HepG2 (cell line): ENCODE measurements around the gene HLCS. TPM values are rescaled to one million over a fixed set of nuclear protein-coding genes. Genes with fewer than 3 reads are reported as not detected.

Experiments
- HBP1 ChIP-seq: IDR thresholded peaks from 2 replicates; pipeline ENCODE4 v1.6.1; 2016; ENCODE audit warnings: low read depth, control low read depth
- MAFG ChIP-seq: sonication (generic); formaldehyde crosslinking; IDR thresholded peaks from 2 replicates; pipeline ENCODE4 v1.5.1; 2020; ENCODE audit warnings: mild to moderate bottlenecking, missing genetic modification reagents
- MTA1 ChIP-seq: sonication (generic); formaldehyde crosslinking; IDR thresholded peaks from 2 replicates; pipeline ENCODE4 v1.4.0; 2020; ENCODE audit warnings: missing genetic modification reagents, mild to moderate bottlenecking, borderline replicate concordance
- POLR2G ChIP-seq: fragments of 200-400 bp; formaldehyde crosslinking; IDR thresholded peaks from 2 replicates; pipeline ENCODE4 v1.6.1; 2018; ENCODE audit warnings: mild to moderate bottlenecking, low read depth, low read length, moderate library complexity
- RAD21 ChIP-seq: fragments of 450-650 bp; formaldehyde crosslinking; IDR thresholded peaks from 2 replicates; pipeline ENCODE4 v1.5.0; 2020; ENCODE audit warnings: mild to moderate bottlenecking
- TOPORS ChIP-seq: sonication (generic); formaldehyde crosslinking; IDR thresholded peaks from 2 replicates; pipeline ENCODE4 v1.8.0; 2023; ENCODE audit warnings: mild to moderate bottlenecking, missing genetic modification reagents
- ZFP62 ChIP-seq: sonication (generic); formaldehyde crosslinking; IDR thresholded peaks from 2 replicates; pipeline ENCODE4 v1.4.0; 2020; ENCODE audit warnings: missing genetic modification reagents
- ZFX ChIP-seq: sonication (generic); formaldehyde crosslinking; IDR thresholded peaks from 2 replicates; pipeline ENCODE4 v1.4.0; 2020; ENCODE audit warnings: mild to moderate bottlenecking, low read depth, missing genetic modification reagents, moderate library complexity
- ZHX2 ChIP-seq, 2 experiments: sonication (generic) in 1 of 2; formaldehyde crosslinking in 1 of 2; IDR thresholded peaks; 2 replicates each; pipeline versions ENCODE4 v1.6.1 to v1.9.0; 2014 to 2022; ENCODE audit warnings: antibody characterized with exemption in 1 of 2, borderline replicate concordance in 1 of 2, inconsistent platforms in 1 of 2, low read depth in 1 of 2, missing genetic modification reagents in 1 of 2
- ZNF263 ChIP-seq: sonication (generic); formaldehyde crosslinking; IDR thresholded peaks from 2 replicates; pipeline ENCODE4 v1.4.0; 2020; ENCODE audit warnings: missing genetic modification reagents
- ZNF33A ChIP-seq: sonication (generic); formaldehyde crosslinking; IDR thresholded peaks from 2 replicates; pipeline ENCODE4 v1.5.1; 2020; ENCODE audit warnings: missing genetic modification reagents, mild to moderate bottlenecking, moderate library complexity, borderline replicate concordance
- ZNF576 ChIP-seq: sonication (generic); formaldehyde crosslinking; IDR thresholded peaks from 2 replicates; pipeline ENCODE4 v1.4.0; 2020; ENCODE audit warnings: mild to moderate bottlenecking, missing genetic modification reagents
- polyA plus RNA-seq, 8 experiments: library from polyadenylated mRNA; depleted of rRNA in 3 of 8; stranded (reverse) in 7 of 8; unstranded in 1 of 8; fragments of >200 nt; fragmentation: Illumina TruSeq in 4 of 8; extraction: Trizol in 4 of 8; gene quantifications; 2 replicates each; pipeline versions ENCODE4 v1.2.1 to v1.2.3, GENCODE V29; 2011 to 2016; ENCODE audit warnings: low read depth in 4 of 8, missing spikeins in 1 of 8, mixed read lengths in 1 of 8; ENCODE audit not compliant: insufficient read depth in 1 of 8
- total RNA-seq, 5 experiments: library from RNA; depleted of rRNA; stranded (reverse); fragments of >200 nt; fragmentation: Illumina TruSeq; extraction: Trizol; gene quantifications; 2 replicates each; pipeline ENCODE4 v1.2.3, GENCODE V29; 2016; ENCODE audit warnings: low read depth in 1 of 5
- TF ChIP-seq, protein P1 (sequence below): sonication (generic); formaldehyde crosslinking; IDR thresholded peaks from 2 replicates; pipeline ENCODE4 v1.4.0; 2020; ENCODE audit warnings: missing genetic modification reagents
- TF ChIP-seq, protein P2 (sequence below): sonication (generic); formaldehyde crosslinking; IDR thresholded peaks from 2 replicates; pipeline ENCODE4 v1.5.0; 2020; ENCODE audit warnings: mild to moderate bottlenecking, low read depth, missing genetic modification reagents, borderline replicate concordance

Gene HLCS
- total and polyA plus RNA-seq, 2 of the 13 experiments (the other 11 are each of a cell fraction or from before 2014, with no cell fraction given), result 7.9 to 12.3 TPM

DNA sequence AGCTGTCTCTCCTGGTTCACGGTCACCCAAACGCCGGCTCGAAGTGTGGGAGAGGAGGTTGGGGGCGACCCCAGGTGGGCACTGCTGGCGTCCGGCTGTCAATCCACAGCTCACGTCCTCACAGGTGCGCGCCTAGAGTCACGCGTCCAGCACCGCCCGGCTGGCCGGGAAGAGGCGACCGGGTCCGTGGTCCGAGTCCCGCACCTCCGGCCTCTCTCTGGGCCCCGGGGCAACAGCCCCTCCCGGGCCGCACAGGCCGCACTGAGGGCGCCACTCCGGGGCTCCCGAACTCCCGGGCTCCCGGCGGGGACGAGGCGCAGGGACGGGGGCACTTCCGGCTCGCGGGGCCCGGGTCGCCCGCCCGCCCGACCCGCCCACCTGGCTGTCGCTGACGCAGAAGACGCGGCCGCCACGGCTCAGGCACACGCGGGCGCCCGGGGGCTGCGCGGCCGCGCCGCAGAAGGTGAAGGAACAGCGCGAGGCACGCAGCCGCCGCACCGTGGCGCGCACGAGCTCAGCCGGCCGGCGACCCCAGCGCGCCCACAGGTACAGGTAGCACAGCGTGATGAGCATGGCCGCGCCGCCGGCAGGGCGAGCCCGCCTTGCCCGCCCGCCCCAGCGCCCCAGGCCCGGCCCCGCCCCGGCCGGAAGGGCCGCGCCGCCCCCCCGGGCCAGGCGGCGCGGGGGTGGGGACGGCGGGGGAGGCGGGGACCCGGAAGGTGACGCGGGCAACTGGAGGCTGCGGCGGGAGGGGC is at the start of gene HLCS (continued):
- TF ChIP-seq ZHX2 (IDR thresholded peaks at IDR 0.05; ENCODE audit: low read depth), result no peak
- TF ChIP-seq ZHX2 (CRISPR knock-in tag; IDR thresholded peaks at IDR 0.05; ENCODE audit: borderline replicate concordance), result no peak
- no peak for TF ChIP-seq ZNF33A (CRISPR knock-in tag)
- TF ChIP-seq POLR2G, result peak; percentile 76
- no peak for TF ChIP-seq ZFP62 (CRISPR knock-in tag)
- TF ChIP-seq, protein P1, sequence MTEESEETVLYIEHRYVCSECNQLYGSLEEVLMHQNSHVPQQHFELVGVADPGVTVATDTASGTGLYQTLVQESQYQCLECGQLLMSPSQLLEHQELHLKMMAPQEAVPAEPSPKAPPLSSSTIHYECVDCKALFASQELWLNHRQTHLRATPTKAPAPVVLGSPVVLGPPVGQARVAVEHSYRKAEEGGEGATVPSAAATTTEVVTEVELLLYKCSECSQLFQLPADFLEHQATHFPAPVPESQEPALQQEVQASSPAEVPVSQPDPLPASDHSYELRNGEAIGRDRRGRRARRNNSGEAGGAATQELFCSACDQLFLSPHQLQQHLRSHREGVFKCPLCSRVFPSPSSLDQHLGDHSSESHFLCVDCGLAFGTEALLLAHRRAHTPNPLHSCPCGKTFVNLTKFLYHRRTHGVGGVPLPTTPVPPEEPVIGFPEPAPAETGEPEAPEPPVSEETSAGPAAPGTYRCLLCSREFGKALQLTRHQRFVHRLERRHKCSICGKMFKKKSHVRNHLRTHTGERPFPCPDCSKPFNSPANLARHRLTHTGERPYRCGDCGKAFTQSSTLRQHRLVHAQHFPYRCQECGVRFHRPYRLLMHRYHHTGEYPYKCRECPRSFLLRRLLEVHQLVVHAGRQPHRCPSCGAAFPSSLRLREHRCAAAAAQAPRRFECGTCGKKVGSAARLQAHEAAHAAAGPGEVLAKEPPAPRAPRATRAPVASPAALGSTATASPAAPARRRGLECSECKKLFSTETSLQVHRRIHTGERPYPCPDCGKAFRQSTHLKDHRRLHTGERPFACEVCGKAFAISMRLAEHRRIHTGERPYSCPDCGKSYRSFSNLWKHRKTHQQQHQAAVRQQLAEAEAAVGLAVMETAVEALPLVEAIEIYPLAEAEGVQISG (CRISPR knock-in tag), result peak; percentile 49; the same call in 1 of the 2 replicates
- no peak; the same call in 1 of the 2 replicates for TF ChIP-seq ZNF263 (CRISPR knock-in tag)
- peak; percentile 74; the same call in 1 of the 2 replicates for TF ChIP-seq TOPORS (CRISPR knock-in tag)
- peak; percentile 86 for TF ChIP-seq ZFX
- TF ChIP-seq, protein P2, sequence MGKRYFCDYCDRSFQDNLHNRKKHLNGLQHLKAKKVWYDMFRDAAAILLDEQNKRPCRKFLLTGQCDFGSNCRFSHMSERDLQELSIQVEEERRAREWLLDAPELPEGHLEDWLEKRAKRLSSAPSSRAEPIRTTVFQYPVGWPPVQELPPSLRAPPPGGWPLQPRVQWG, result no peak
- peak; percentile 21; the same call in 1 of the 2 replicates for TF ChIP-seq HBP1 (CRISPR knock-in tag)
- TF ChIP-seq ZNF576 (CRISPR knock-in tag), result no peak
- TF ChIP-seq MAFG (CRISPR knock-in tag), result no peak
- peak; percentile 55; the same call in 1 of the 2 replicates for TF ChIP-seq MTA1 (CRISPR knock-in tag)
- TF ChIP-seq RAD21, result 0 out of 2 replicates have a peak, but pooled peaks have one; percentile 20
